Fibroblast of lung (primary cell): ENCODE data around the gene MCRIP2.

Experiments used
- CTCF ChIP-seq, 2 donors: IDR thresholded peaks in 1 of 2; conservative IDR thresholded peaks in 1 of 2; 1 replicate in 1 of 2; 2 replicates in 1 of 2; pipeline ENCODE4 v1.5.1; 2011 to 2012; ENCODE audit warnings: low read length in 2 of 2, control low read depth in 1 of 2, inconsistent platforms in 1 of 2, low read depth in 1 of 2, mild to moderate bottlenecking in 1 of 2
- EZH2 ChIP-seq: IDR thresholded peaks from 2 replicates; pipeline ENCODE4 v1.5.1; 2012; ENCODE audit warnings: low read length, control low read depth, mild to moderate bottlenecking; ENCODE audit errors: missing control alignments

GRCh38 chr16:692356-693108, 50.9 kb downstream of the MCRIP2 start:
- TF ChIP-seq CTCF (conservative IDR thresholded peaks at IDR 0.05 in 1 of 2, IDR thresholded peaks at IDR 0.05 in 1 of 2; ENCODE audit: low read depth in 1 of 2, low read length in 2 of 2), result no peak
- peak; percentile 55 for TF ChIP-seq EZH2
